Amygdala (tissue), 56 donors: ENCODE measurements around the gene ANAPC10.
"Not testable (repeated sequence)": the region's sequence is repeated elsewhere in the genome, so short reads cannot be mapped to it uniquely, and the experiment has no call there.

Experiments used
- DNase-seq, 56 donors: peaks; one replicate each; lab custom pipeline; 2025; lab: John Stamatoyannopoulos, UW

Gene ANAPC10, protein sequence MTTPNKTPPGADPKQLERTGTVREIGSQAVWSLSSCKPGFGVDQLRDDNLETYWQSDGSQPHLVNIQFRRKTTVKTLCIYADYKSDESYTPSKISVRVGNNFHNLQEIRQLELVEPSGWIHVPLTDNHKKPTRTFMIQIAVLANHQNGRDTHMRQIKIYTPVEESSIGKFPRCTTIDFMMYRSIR

DNA sequence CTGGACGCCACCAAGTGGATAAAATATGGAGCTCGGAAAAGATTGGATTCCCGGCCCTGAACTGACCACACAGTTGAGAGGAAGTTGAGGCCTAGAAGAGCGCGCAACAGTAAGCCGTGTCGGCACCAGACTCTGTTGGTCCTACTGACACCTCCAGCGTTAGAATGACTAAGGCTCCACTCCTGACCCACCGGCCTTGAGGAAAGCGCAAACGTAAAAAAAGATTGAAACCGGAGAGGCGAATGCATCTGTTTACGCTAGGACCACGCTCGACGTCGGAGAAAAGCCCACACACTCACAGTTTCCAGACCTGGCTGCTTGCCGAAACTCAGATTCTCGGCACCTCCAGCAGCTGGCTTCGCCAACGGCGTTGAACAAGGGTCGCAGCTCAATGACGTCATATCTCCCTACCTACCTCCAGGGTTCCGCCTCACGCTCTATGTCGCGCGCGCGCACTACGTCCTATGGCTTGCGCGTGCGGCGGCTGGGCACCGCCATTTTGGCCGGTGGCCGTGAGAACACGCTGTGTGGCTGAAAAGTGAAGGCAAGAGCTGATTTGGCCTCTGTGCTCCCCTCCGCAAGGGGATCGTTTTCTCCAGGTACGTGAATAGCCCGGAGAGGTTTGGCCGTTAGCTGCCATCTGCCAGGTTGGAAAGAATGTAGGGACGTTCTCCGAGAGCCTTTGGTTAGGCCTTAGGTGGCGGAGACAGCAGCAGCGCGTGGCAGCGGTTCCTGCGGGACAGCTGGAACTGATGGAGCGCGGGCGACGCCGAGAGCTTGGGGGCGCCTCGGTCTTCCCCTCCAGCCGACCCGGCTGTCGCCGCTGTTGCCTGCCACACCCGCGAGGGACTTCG lies at the start of gene ANAPC10, which contains the start of gene ABCE1:
Gene ANAPC10, minus strand, starts transcription at position 376 of the 854 bp plus-strand sequence. CDS start 2,097 bp downstream, outside the sequence.
Gene ABCE1, plus strand, starts transcription at position 491 of the 854 bp plus-strand sequence. CDS start 6,102 bp downstream, outside the sequence.
- DNase-seq, result peak; percentile 55 to 94 (median 86)

DNA sequence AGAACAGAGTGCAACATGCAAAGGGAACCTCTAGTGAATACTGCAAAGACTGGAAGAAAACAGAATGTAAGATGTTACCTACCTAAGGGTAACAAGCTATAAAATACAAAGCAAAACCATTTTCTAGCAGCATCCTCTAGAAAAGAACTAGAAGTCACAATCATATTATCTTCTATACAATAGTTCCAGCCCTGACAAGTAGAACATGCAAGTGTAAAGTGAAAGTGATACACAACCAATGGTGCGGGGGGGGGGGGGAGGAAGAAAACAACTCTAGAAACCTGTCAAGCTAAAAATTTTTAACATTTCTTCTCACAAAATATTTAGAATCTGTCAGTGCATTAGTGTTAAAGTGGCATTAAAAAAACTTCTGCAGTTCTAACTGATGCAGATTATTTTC lies 38.2 kb upstream of the ANAPC10 start:
- not testable (repeated sequence) for DNase-seq

DNA sequence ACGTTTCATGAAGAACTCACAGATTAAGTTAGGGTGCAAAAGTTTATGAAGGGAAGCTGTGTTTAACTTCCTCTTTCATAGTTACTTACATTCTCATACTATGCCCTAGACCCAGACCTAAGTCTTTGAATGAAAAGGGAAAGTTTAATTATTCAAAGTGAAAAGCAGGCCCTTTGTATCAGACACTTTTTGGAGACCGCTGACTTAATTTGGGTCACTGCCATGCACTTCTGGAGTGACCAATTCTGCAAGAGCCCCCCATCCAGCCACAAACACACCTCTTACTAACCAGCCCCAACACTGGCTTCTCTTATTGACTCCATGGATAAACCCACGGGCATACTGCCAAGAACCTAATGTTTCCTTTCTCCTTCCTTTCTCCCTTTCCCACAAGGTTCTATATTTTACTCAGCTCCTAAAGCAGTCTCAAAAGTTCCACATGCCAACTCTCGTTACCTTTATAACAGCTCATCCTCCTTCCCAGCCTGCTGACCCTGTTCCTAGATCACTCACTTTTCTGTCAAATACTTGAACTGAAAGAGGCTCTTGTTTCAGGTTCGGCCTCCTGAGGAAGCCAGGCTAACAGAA lies 34.6 kb upstream of the ANAPC10 start:
- DNase-seq, result peak in 4 of 56 donors; percentile 3 to 23 (median 10)

DNA sequence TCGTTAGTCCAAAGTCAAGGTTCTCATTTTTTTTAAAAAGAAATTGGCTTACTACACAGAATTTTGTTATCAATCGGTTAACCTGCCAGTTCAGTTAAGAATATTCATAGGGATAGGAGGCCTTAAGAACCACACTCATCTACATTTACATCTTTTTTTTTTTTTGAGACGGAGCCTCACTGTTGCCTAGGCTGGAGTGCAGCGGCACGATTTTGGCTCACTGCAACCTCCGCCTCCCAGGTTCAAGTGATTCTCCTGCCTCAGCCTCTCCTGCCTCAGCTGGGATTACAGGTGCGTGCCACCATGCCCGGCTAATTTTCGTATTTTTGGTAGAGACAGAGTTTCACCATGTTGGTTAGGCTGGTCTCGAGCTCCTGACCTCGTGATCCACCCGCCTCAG lies 33.9 kb upstream of the ANAPC10 start:
- no peak for DNase-seq

DNA sequence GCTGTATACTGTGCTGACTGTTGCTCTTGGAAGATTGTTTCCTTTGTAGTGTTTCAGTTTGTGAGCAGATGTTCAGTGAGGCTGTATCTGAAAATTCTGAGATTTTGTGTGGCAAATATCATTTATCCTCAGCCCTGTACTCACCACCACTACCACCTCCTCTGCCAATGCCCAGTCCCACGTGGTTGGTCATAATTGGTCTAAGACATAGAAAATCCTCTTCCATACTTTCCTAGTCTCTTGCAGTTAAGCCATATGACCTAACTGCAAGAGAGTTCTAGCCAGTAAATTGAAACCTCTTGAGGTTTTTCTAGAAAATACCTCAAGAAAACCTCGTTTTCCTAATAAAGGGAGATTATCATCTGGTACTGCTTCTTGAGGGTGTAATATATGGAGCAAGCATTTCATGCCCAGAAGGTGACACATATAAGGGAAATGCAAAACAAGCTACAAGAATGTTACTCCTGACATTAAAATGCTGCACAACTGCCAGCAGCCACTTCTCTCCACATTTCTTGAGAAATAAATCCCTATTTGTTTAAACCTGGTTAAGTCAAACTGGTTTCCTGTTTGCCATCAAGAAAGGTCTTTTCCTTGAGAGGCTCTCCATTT lies 32.9 kb upstream of the ANAPC10 start:
- DNase-seq, result no peak

DNA sequence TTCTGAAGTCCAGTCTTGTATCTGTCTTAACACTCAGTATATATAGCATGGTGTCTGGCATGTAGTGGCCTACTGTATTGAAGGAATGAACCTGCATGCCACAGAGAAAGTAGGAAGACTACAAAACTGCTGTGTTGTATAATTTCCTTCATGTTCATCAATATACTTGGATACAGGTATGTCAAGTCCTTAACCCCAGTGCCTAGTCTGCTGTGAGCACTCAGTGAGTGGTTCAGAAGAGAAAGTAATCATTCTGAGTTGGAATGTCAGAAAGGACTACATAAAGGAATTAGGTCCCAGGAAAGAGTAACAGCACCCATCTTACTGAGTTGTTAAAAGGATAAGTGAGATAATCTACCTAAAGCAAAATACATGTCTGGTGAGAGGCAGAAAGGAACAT lies 32.1 kb upstream of the ANAPC10 start:
- no peak for DNase-seq

DNA sequence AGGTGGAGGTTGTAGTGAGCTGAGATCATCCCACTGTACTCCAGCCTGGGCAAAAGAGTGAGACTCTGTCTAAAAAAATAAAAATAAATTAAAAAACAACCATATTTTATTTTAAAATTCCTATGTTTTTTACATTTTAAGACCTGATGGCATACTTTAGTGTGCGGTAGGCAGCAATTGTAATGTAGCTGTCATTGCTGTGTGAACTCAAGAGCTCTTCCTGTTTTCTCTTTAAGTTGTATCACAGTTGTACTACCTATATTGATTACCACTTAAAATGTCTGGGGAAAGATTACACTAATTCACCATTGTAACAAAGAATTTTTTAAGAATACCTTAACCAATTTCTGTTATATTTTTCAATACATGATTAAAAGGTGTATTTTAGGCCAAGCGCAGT lies 27.4 kb upstream of the ANAPC10 start:
- no peak for DNase-seq

DNA sequence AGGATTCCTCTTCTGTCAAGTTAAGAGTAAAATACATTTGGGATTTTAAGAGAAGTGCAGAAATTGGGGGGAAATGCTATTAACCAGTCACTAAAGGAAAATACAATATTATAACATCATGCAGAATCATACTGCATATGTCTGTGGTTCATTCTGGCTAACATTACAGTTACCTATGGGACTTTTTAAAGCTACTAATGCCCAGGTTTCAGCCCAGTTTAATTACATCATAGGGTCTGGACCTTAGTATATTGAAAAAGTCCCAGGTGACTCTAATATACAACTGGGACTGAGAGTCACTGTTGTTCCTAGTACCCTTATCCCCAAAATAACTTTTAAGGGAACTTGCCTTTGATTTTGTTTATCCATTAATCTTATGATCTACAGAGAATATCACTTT lies 10.1 kb upstream of the ANAPC10 start:
- DNase-seq, result no peak

DNA sequence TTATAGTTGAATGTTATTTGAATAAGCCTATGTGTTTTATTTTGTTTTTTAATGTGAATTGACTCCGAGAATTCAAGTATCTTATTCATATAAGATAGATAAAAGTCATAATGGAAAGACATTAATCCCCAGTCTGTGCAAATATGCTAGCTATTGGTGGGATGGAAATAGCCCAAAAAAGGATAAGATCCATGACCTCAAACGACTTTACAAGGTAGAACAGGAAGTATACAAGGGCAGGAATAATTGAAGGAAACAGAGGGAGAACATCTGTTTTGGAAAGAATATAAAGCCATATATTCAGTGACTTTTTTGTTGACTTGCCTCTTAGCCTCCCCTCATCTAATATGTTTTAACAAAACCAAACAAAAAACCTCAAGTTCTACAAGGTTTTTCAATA lies 9.1 kb upstream of the ANAPC10 start:
- no peak for DNase-seq

DNA sequence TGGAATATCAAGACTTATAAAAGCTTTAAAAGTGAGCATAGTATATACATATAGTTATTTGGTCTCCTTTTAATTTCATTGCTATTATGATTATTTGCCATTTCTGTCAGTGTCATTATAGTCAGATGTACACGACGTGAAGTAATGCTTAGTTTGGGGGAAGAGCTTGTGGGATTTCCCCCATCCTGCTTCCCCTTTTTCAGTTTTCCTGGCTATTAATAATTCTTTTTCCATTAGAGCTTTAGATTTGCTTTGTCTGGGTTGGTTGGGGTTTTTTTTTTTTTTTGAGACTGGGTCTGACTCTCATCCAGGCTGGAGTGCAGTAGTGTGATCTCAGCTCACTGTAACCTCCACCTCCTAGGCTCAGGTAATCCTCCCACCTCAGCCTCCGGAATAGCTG lies 5.5 kb upstream of the ANAPC10 start:
- no peak for DNase-seq

DNA sequence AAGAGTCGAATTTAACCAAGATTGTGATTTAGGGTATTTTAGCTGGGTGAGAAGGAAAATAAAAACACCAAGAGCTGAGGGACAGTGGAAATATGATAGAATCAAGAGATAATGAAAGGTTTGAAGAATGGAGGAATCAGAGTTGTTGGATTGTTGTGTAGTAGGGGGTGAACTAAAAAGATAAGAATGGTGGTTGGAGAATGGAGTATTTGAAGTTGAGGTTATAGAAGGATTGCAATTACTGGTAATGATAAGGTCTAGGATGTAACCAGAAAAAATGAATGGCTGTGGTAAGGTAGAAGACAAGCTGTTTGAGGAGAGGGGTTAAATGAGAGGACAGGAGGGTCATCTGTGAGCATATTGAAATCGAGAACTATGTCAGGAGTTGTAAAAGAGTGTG lies 4.6 kb upstream of the ANAPC10 start:
- DNase-seq, result no peak

DNA sequence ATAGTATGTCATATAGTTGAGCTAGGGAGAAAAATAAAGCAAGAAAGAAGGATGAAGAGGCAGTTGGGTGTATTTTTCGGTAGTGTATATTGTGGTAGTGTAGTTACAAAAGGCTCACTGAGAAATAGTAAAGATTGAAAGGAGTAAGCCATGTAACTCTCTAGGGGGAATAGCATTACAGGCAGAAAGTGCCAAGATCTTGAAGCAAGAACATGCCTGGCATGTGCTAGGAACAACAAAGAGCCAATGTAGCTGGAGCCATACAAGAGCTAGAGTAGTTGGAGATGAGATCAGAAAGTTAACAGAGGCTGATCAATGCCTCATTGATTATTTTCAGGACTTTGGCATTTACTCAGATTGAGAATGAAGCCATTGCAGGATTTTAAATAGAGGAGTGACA lies 3.1 kb upstream of the ANAPC10 start:
- no peak for DNase-seq

DNA sequence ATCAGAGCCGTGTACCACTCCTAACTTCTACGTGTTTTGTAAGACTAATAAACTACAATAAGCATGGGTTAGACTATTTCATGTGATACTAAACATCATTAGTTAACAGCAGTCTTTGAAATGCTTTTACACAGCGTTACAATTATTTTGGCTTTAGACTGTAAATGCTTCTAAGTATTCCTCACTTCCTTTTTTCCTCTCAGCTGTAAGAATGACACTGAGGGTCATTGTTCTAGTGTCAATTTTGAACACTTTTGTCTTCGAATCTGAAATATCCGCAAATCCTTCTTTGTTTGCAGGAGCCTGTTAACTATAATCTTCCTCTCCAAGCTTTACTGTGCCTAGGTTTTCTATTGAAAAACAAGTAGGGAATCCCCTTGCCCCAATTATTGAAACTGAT lies 1.7 kb upstream of the ANAPC10 start:
- DNase-seq, result no peak

DNA sequence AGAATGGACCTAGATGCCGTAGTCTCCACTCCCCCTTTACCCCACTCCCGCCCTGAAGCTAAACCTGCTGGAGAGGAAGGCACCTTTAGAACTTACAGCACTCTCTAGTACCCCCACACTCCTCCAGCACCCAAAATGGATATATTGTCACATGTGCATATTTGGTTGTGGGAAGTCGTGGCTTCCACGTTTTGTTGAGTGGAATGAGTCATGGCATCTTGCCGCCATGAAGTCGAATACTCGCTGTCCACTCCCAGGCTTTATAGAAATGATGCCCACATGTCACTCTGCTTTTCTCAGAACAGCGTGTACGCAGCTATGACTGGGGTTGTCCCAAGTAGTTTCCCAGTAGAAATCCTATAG lies 660 bp upstream of the ANAPC10 start:
- peak in 16 of 56 donors; percentile 10 to 71 (median 48) for DNase-seq

DNA sequence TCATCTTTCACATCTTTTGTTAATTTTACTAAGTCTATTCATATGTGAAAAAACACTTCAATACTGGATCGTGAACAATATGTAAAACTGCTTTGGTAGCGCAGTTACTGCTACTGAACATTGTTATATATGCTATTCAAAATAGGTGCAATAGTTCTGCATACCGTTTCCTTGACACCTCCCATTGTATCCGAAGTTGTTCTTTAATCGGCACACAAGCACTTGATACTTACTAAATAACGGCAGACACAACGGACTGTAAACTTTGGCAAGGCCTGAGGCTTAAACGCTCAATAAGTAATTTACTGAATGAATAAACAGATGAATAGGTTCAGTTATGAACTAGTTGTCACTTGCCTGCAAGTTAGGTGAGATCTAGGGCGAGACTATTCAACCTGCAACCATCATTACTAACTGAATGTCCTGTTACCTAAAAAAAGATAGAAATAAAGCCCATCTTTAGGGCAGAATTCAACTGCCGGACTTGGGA lies 620 bp downstream of the ANAPC10 start:
- DNase-seq, result no peak

DNA sequence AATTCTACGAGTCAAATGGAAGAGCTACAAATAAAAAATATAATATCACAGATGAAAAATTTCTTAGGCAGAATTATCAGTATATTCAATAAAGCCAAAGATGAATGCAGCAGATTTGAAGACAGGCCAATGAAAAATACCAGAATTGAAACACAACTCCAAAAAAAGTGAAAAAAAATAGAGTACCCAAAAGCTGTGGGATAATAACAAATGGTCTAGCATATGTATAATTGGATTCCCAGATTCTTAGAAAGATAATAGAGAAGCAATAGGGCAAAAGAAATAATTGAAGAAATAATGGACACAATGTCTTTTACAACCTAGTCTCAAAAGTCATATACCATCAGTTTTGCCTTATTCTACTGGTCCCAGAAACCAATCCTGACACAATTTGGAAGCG lies 4.4 kb downstream of the ANAPC10 start:
- no peak for DNase-seq

DNA sequence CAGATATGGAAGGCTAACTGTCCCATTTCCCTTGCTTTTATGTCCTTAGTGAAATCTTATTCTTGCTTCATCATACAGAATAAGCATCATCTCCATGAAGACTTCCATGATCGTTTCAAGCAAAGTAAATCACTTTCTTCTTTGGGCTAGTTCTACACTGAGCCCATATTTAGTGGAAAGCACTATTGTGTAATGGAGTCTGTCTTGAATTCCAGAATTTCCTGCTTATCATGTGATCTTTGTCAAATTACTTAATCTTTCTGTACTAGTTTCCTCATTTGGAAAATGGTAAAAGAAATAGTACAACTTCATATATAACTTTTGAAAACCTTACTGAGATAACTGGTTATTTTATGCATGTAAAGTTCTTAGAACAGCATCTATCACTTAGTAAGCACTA lies 7.6 kb downstream of the ANAPC10 start:
- DNase-seq, result no peak

DNA sequence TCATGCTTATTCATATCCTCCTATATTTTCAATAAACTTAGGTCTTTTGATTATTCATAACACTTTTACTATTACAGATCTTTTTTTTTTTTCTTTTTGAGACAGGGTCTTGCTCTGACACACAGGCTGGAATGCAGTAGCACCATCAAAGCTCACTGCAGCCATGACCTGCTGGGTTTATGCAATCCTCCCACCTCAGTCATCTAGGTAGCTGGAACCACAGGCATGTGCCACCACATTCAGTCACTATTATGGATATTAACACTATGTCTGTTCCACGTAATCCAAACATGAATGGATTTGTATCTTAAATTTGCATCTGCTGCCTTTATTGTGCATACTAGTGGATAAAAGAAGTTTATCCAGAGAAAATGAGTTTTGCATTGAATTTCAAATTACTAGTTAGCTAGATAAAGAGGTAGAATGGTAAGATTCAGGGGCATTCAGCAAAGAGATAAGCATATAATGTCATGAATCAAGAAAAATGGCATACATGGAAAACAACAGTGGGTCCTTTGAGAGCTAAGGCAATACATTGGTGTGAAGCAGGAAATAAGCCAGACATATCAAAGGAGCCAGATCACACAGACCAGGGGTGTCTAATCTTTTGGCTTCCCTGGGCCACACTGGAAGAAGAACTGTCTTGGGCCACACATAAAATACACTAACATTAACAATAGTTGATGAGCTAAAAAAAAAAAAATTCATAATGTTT lies 13.9 kb downstream of the ANAPC10 start:
- DNase-seq, result no peak

DNA sequence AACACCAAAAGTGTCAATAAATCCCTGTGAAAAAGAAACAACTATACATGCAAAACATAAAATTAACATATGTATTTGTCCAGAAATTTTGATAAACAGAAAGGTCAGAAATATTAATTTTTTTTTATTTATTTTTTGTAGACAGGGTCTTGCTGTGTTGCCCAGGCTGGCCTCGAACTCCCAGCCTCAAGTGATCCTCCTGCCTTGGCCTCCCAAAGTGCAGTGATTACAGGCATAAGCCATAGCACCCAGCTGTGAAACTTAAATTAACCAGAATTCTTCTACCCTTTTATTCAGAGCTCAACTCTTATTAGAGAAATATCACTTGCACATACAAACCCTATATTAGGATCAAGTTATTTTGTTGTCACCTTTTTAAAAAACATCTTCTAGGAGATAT lies 16.2 kb downstream of the ANAPC10 start:
- no peak for DNase-seq

DNA sequence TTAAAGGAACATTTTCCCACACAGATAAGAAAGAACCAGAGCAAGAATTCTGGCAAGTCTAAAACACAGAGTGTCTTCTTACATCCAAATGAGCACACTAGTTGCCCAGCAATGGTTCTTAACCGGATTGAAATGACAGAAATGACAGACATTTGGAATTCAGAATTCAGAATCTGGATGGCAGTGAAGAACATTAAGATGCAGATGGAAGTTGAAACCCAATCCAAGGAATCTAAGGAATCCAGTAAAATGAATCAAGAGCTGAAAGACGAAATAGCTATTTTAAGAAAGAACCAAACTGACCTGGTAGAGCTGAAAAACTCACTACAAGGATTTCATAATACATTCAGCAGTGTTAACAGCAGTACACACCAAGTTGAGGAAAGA lies 21.5 kb downstream of the ANAPC10 start:
- DNase-seq, result no peak
